Ureter (tissue), 1 donor: ENCODE data around the gene TEF. TPM values are rescaled to one million over a fixed set of nuclear protein-coding genes. Genes with fewer than 3 reads are reported as not detected.
A peak's percentile ranks its signal among the peaks of the same experiment; 100 is the strongest.

ENCODE experiments used
- DNase-seq: peaks from one replicate; pipeline ENCODE4 v3.0.0-alpha.2; 2020; ENCODE audit warnings: low spot score
- total RNA-seq: library from RNA; stranded (reverse); gene quantifications from one replicate; pipeline ENCODE4 v1.2.4, GENCODE V29; 2023
- donor health status: DM: yes; HTN: yes; CAD: no.

Gene TEF
- total RNA-seq, 1 donor from 2014 or later, result 27.5 TPM

- DNase-seq, result no peak
These were observed 27.7 kb upstream of the TEF start for GRCh38 chr22:41353862-41354575.

- no peak for DNase-seq
These were observed 26.8 kb upstream of the TEF start for GRCh38 chr22:41354979-41355378.

- DNase-seq, result no peak
These were observed 25.8 kb upstream of the TEF start for GRCh38 chr22:41355895-41356294.

- no peak for DNase-seq
These were observed 25.2 kb upstream of the TEF start for GRCh38 chr22:41356430-41357028.

GRCh38 chr22:41357191-41357590 lies 24.6 kb upstream of the TEF start:
- DNase-seq, result no peak

- no peak for DNase-seq
These were observed 22.8 kb upstream of the TEF start for GRCh38 chr22:41358927-41359326.

GRCh38 chr22:41359376-41359775 lies 22.4 kb upstream of the TEF start:
- no peak for DNase-seq

GRCh38 chr22:41360126-41360525 lies 21.6 kb upstream of the TEF start:
- no peak for DNase-seq

- DNase-seq, result no peak
These were observed 19.9 kb upstream of the TEF start for GRCh38 chr22:41361716-41362310.

GRCh38 chr22:41362615-41363014 lies 19.1 kb upstream of the TEF start:
- DNase-seq, result no peak

GRCh38 chr22:41364233-41364632 lies 17.5 kb upstream of the TEF start:
- DNase-seq, result no peak

- DNase-seq, result no peak
These were observed 16.8 kb upstream of the TEF start for GRCh38 chr22:41364955-41365354.

GRCh38 chr22:41365425-41365824 lies 16.3 kb upstream of the TEF start:
- no peak for DNase-seq

- DNase-seq, result no peak
These were observed 15.3 kb upstream of the TEF start for GRCh38 chr22:41366323-41367029.

- DNase-seq, result peak; percentile 96
These were observed 14.6 kb upstream of the TEF start for GRCh38 chr22:41367039-41367679.

GRCh38 chr22:41367680-41368542 lies 13.8 kb upstream of the TEF start:
- DNase-seq, result no peak

- no peak for DNase-seq
These were observed 13.0 kb upstream of the TEF start for GRCh38 chr22:41368543-41369423.

GRCh38 chr22:41369424-41369745 lies 12.4 kb upstream of the TEF start:
- no peak for DNase-seq

GRCh38 chr22:41369837-41370236 lies 11.9 kb upstream of the TEF start:
- DNase-seq, result no peak

GRCh38 chr22:41377846-41378245 lies 3.9 kb upstream of the TEF start:
- DNase-seq, result no peak
